ENCODE measurements around the gene GPBP1L1.
"Not testable (repeated sequence)": the region's sequence is repeated elsewhere in the genome, so short reads cannot be mapped to it uniquely, and the experiment has no call there.

Gene GPBP1L1

DNA sequence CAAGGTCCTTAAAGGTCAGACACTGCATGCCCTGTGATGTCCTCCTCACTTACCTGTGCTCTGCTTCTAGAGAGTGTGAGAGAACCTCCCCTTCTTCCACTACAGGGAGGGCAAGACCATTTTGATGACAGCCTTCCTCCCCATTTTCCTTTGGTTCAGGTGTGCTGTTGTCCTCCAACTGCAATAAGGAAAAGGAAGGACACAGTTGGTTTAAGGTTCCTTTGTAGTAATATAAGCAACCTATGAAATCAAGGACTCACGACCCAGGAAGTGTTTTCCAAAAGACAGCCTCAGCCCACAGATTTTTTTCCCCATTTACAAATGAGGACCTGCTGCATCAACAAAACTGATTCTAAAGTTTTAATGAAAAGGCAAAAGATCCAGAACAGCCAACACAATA, 55.9 kb downstream of the GPBP1L1 start:
- no peak for DNase-seq

DNA sequence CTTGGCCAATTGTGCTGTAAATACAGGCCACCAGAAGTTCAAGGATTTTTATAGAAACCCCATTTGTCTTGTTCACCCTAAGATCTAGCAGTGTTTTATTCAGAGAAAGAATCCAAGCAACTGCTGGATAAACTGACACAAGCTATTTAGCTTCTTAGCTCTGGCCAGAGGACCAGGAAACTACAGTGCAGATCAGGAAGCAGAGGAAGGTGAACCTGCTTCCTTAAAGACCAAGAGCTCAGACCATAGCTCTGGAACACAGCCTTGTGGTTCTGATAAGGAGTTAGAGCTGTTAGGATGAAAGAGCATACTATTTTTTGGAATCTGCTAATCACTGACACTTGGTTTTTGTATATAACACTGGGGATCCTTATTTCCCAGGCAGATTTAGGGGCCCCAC, 57.3 kb downstream of the GPBP1L1 start:
- DNase-seq = no peak

DNA sequence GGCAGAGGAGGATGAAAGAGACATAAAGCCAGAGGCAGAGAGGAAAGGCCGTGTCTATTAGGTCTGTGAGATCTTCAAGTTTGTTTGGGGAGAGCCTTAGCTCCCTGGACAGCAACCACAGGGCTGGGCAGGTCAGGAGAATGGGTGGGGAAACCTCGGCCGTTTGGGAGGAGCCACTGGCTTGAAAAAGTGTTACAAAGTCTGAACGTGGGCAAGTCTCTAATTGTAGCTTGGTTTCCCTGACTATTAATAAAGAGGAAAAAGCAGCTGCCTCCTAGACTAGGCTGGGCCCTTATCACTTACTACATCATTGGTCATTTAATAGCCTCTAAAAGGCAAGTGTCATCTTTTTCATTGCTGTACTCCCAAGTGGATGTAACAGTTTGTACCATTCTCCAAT, 62.4 kb downstream of the GPBP1L1 start, which contains the start of gene CCDC17:
TSS of gene CCDC17 (minus strand) at position 83 of the 400 bp plus-strand sequence. CDS start 145 bp downstream, outside the sequence.
- no peak for DNase-seq

DNA sequence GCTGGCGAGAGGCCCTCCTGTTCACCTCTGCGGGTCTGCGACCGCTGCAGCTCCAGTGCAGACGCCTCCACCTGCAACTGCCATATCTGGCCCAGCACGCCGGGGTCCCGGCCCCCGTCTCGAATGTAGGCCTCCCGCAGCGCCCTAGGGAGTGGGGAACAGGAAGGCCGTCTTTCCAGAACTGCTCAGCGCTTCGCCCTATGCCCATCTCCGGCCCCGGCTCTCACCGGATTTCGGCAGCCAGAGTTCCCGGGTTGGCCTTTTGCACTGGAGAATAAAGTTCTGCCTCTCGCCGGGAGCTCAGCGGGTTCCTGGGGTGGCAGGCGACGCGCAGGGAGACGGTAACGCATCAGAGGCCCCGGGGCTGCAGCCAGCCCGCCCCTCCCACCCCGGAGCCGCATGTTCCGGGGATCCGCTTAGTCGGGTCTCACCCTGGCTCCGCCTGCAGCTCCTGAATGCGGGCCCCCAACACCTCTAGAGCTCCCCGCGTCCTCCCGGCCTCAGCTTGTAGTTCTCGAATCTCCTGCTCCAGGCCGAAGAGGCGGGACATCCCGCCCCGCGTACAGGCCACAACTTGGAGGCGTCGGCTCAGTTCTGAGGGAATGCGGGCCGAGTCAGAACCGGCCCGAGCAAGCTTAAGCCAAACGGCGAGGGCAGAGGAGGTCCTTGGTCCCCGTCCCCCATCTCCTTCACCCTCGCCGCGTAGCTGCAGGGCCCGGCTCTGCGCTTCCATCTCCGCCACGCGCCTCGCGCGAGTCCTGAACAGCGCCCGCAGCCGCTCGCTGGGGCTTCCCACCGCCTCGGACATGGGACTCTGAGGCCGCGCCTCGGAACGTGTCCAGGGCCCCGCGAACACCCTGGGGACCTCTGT, 63.6 kb downstream of the GPBP1L1 start:
- DNase-seq = no peak

DNA sequence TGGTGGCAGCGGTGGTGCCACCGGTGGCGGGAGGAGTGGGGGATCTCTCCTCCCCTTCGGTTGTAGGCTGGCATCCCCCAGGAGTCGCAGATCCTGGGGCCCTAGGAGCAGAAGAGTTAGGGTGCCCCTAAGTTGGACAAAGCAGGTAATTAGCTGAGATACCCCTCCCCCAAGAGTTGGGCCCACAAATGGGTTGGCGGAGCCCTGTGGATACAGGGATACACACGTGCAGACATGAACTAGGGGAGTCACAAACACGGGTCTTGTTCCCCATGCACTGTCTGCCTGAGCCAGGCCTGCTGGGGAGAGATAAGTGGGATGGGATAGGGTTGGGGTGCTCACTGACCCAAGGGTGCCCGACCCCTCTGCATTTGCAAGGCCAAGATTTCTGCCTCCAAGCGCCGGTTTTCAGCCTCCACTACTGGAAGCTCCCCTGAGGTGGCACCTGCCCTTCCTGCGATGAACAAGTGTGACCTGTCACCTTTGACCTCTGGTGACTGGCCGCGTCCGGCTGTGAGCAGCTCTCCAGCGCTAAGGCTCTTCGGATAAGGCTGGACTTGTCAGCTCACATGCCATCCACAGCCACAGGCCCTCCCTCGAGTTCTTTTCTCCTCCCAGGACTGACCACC, 64.3 kb downstream of the GPBP1L1 start:
- DNase-seq = no peak

DNA sequence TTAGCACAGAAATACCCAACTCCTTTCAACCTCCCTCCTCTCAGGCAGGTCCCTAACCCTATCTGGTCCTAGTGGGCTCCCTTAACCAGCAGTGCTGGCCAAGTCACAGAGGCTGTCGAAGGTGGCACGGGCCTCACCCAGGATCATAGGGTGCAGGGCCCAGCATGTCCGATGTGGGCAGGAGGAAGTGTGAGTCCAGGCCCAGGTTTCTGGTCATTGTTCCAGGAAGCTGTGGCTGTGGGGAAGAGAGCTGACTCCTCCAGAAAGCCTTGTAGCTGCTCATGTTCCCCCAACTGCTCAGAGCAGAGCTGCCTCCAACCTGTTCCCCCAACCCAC, 64.9 kb downstream of the GPBP1L1 start:
- no peak for DNase-seq

DNA sequence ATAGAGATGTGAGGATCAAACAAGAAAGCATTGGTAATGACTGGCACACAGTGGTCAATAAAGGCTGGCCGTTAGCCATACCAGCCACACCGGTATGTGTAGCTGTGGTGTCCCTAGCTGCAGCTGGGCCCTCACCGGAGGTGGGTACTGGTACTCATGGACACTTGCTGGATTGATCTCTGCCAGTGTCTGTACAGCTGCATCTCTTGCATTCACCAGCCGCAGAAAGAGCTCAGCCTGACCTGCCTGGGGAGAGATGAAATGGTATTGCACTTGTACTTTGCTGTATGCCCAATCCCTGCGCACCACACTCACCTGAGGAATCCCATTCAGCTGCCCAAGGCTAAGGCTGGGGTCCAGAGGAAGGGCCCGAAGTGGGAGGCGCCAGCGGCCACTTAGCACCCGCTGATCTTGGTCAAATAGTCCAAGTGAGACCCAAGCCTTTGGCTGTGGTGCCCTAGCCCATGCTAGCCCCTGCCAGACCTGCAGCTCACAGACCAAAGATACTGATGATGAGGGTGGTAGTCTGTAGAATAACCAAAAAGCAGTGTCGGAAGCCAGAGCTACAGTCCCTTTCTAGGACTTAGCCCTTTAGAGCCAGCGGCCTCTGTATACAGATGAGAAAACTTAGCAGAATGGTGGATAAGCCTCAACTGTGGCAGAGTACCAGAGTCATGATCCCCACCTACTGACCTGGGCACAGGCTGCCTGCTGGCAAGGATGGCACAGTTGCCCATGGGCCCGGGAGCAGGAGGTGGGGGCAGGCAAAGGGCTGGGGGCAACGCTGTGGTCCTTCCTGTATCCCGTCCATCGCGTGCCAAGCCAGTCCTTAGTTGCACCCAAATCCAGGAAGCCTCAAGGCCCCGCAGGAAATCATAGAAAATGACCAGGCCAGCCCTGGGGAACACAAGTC, 65.5 kb downstream of the GPBP1L1 start:
- no peak for DNase-seq

DNA sequence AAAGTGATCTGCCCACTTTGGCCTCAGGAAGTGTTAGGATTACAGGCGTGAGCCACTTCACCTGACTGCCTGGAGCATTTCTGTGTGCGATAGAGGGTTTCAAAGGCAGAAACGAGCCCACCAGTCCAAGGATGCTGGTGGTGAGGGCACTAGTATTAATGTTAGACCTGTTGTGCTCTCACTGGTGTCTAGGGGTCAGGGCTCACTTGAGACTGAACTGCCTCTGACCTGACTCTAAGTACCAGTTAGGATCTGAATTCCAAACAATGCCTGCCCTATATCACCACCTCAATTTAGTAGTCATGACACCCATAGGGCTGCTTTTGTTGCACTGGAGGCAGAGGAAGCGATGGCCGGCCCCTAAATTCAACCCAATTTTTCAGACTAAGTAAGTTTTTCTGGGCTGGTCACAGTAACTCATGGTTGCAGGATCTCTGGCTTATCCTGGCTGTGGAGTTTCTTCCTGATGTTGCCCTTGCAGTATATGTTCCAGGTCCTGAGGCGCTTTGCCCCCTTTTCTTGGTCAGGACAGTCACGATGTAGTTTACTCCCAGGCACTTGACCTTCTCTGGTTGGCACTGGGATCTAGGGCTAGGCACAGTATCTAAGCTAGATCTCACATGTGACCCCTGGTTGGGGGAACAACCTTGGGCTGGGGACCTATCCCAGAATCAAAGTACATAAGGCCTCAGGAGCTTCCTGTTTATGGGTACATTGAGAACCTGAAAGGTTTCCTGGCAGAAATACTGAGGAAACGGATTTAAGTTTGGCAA, 67.0 kb downstream of the GPBP1L1 start:
- no peak for DNase-seq

DNA sequence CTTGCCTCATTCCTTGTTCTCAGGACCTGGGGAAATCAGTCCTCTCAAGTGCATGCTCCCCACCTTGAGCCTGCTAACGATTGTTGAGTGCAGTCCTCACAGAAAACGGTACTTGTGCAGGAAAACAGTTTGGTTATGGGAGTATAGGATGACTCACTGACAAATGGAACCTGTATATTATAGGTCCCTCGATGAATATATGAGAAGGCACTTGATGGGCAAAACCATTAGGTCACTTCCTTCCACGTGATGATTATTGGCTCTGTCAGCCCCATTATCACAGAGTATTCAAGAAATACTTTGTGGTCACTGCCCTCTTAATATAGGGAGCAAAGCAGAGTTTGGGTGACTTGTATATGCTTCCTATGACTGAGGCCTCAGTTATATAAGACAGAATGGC, 68.7 kb downstream of the GPBP1L1 start:
- no peak for DNase-seq

DNA sequence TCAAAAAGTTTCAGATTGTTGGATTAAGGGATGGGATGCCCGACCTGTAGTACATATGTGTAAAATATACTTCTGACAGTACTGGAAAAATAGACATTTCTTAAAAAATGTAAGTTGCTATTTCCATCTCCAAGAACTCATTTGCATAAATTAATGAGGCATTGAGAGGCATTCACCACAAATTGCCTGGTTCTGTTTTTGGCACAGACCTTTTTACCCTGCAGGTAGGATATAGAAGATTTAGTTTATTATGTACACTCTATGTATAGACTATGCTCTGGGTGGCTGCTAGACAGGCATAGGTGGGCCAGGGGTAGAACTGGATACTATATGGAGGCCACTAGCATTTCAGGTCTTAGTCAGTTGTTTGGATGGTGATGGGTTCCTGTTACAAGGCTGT, 70.4 kb downstream of the GPBP1L1 start:
- no peak for DNase-seq

DNA sequence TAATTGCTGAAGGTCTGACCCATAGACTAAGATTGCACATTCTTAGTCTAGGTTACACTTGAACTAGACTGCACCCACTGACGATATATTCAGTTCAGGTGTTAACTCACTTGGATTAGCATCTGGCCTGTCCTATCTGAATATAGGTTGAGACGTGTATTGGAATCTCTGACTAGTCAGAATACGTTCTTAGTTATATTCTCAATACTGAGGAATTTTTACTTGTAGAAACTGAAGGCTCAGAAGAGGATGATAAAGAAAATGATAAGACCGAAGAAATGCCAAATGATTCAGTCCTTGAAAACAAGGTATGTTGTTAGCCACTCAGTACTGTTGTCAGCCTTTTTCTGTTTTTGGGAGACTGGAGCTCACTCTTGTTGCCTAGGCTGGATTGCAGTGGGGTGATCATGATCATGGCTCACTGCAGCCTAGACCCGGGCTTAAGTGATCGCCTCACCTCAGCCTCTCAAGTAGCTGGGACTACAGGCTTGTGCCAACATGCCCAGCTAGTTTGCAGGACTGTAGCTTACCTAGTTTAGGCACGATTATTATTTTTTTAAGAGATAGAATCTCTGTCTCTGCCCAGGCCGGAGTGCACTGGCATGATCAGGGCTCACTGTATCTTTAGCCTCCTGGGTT, 73.3 kb downstream of the GPBP1L1 start:
- DNase-seq = no peak

DNA sequence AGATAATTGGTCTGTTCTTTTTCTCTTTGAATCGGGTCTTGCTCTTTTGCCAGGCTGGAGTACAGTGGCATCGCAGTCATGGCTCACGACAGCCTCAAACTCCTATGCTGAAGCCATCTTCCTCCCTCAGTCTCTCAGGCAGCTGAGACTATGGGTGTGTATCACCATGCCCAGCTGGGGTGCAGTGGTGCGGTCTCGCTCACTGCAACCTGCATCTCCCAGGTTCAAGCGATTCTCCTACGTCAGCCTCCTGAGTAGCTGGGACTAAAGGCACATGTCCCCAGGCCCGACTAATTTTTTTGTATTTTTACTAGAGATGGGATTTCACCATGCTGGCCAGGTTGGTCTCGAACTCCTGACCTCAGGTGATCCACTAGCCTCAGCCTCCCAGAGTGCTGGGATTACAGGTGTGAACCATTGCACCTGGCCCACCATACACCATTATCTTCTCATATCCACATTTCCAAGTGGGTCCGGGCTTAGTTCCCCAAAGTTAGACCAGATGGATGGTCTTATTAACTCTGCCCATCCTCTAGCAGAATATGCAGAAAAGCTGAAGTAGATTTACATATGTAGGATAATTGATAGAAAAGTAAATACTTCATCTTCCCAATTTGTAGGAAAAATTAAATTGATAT, 75.6 kb downstream of the GPBP1L1 start:
- no peak for DNase-seq

DNA sequence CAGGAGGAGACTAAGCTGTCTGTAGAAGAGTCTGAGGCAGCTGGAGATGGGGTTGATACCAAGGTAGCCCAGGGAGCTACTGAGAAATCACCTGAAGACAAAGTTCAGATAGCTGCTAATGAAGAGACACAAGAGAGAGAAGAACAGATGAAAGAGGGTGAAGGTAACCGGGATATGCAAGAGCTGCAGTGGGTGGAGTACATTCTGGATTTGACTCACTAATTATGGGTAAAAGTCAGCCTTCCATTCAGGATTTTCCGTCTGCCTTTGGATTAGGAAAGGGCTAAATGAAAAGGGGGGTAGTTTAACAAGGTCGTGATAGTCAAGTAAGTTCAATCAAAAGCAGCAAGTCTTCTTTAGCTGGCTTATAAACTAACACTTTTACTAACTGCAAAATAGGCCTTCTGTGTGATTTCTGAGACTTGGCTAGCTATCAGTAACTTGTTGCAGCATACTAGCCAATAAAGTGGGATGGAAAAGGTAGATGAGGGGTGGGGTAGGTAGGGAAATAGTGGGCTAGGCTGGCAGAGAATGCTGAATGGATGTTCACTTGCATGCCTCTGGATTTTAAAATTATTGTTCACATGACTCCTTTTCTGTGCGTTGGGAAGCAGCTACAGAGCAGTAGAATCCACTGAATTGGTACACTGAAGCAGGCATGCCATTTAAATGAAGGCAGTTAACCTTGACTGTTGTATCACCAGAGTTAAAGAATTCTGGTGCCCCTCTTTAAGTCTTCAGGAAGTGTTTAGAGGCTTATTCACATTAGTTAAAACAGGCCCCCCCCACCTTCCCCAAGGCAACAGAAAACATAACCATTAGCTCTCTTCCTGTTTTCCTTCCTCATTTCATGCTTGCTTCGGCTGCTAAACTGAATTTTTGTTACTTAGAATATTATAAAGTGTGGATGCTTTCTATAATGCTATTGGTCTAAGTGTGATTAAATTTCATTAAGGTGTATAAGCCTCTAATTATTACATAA, 77.9 kb downstream of the GPBP1L1 start:
- no peak for DNase-seq

DNA sequence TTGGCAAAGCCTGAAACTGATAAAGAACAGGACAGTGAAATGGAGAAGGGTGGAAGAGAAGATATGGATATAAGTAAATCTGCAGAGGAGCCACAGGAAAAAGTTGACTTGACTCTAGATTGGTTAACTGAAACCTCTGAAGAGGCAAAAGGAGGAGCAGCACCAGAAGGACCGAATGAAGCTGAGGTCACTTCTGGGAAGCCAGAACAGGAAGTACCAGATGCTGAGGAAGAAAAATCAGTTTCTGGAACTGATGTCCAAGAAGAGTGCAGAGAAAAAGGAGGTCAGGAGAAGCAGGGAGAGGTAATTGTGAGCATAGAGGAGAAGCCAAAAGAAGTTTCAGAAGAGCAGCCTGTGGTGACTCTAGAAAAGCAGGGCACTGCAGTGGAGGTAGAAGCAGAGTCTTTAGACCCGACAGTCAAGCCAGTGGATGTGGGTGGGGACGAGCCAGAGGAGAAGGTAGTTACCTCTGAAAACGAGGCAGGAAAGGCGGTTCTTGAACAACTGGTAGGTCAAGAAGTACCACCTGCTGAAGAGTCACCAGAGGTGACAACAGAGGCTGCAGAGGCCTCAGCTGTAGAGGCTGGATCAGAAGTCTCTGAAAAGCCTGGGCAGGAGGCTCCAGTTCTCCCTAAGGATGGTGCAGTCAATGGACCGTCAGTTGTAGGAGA, 78.8 kb downstream of the GPBP1L1 start:
- no peak for DNase-seq

DNA sequence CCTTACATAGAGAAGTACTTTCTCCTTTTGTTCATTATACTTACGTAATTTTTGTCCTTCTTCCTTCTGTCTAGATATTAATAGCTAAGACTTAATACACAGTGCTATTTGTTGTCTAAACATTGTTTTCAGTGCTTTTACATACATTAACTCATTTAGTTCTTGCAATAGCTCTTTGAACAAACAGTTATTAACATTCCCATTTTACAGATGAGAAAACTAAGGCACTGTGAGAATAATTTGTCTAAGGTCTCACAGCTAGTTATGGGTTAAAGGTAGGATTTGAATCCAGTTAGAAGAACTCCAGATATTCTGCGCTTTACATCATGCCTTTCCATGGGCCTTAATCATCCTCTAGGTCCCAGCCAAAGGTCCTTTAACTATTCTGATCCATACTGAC, 82.1 kb downstream of the GPBP1L1 start:
- DNase-seq = no peak

DNA sequence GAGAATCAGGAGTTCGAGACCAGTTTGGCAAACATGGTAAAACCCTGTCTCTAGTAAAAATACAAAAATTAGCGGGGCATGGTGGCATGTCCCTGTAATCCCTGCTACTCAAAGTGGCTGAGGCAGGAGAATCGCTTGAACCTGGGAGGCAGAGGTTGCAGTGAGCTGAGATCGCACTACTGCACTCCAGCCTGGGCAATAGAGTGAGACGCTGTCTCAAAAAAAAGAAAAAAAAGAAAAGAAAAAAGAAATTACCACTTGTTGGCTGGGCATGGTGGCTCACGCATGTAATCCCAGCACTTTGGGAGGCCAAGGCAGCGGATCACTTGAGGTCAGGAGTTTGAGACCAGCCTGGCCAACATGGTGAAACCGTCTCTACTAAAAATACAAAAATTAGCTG, 89.6 kb downstream of the GPBP1L1 start:
- DNase-seq = not testable (repeated sequence)

DNA sequence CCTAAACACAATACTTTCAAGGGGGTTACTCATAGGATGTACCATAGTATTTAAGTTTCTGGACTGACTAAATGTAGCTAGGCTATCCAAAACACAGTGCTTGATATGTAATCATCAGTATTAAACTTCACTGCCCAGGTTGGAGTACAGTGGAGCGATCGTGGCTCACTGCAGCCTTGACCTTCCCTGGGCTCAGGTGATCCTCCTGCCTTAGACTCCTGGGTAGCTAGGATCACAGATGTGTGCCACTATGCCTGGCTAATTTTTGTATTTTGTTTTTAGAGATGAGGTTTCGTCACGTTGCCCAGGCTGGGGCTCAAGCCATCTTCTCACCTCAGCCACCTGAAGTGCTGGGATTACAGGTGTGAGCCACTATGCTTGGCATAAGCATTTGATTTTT, 91.9 kb downstream of the GPBP1L1 start:
- no peak for DNase-seq

DNA sequence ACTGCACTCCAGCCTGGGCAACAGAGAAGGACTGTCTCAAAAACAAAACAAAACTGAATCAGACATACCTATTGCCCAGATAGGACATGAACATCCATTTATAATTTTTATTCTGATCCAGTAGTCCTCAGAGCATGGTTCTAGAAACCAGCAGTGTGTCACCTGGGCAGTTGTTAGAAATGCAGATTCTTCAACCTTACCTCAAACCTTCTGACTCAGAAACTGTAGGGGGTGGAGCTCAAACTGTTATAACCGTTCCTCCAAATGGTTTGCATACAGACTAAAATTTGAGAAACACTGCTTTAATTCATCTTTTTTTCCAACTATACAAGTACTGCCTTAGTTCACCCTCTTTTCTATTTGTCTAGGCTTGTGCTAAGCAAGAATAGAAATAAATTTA, 96.5 kb downstream of the GPBP1L1 start:
- DNase-seq = no peak

DNA sequence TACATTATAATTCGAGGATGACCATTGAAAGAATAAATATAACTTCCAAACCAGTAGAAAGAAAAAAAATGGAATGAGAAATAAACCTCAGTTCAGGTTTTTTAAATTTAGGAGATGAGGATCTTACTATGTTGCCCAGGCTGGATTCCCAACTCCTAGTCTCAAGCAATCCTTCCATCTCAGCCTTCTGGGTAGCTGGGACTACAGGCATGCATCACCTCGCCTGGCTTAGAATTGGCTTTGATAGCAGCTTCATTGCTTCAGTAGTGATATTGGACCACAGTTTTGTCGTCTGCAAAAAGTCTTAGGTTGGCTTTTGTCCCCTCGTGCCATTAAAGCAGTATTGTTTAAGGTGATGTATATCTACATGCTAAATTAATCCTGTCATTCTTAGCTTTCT, 99.6 kb downstream of the GPBP1L1 start:
- DNase-seq = no peak
